Measurements from ENCODE around the gene CERS6.
"Not testable (repeated sequence)": the region's sequence is repeated elsewhere in the genome, so short reads cannot be mapped to it uniquely, and the experiment has no call there.

The CERS6 gene

DNA sequence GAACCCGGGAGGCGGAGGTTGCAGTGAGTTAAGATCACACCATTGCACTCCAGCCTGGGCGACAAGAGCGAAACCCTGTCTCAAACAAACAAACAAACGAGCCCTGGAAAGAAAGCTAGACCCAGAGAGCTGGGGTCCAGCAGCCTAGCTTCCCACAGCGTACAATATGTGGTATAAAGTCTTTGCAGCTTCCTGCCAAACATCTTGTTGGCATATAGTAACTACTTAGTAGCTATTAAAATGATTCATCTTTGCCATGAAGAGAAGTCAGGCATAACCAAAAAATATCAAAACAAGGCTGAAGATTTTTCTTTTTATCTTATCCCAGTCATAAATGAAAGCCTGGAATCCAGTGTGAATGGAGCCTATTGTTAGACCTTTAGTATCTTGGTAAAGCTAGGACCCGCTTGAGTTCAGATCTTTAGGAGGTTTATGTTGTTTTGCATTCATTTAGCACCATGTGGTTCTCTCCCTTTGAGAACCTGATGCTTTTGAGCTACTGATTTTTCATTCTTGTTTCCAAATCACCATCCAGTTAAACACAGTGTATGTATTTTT is 206.7 kb downstream of the CERS6 start:
- DNase-seq (ENCODE audit: low read depth in 1 of 2, low spot score in 1 of 2) = no peak

DNA sequence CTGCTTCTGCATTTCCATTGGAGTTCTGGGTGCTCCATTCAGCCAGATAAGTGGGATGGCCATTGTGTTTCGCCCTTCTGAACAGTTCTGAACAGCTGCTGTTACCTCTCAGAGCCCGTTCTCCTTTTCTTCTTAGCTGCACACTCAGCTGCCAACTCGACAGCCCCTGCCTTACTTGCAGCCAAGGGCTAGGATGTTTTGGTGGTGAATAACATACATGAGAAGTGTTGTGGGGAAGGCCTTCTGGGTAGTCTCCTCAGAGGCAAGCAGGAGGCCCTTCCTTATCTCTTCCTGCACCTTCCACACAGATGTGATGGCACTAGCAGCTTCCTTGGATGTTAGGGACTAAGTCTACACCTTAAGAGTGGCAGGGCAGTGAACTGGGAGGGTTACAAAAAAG is 207.9 kb downstream of the CERS6 start:
- DNase-seq (ENCODE audit: low read depth in 1 of 2, low spot score in 1 of 2) = no peak

- DNase-seq (ENCODE audit: low read depth in 1 of 2, low spot score in 1 of 2) = not testable (repeated sequence)
Observed at GRCh38 chr2:168664715-168665114, 208.6 kb downstream of the CERS6 start.

- DNase-seq (ENCODE audit: low read depth in 1 of 2, low spot score in 1 of 2) = no peak
Observed at GRCh38 chr2:168666339-168666738, 210.3 kb downstream of the CERS6 start.

DNA sequence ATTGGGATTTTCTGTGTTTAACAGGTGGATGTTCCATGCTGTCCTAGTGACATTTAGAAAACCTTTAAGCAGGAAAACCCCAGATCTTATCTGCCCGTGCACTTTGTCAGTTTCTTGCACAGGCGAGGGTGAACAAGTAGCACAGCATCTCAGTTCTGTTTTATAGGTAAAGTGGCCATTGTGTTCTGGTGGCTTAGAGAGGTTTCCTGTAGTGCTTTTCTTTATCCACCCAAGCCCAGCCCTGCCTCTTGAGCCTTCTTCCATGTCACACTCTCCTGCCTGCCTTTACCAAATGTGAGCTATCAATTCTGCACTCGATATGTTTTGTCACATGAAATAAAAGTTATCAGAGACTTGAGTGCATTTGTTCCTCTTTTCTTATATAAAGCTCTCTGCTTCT is 211.1 kb downstream of the CERS6 start:
- no peak for DNase-seq (ENCODE audit: low read depth in 1 of 2, low spot score in 1 of 2)

- DNase-seq (ENCODE audit: low read depth in 1 of 2, low spot score in 1 of 2) = no peak
Observed at GRCh38 chr2:168669151-168669550, 213.1 kb downstream of the CERS6 start.

DNA sequence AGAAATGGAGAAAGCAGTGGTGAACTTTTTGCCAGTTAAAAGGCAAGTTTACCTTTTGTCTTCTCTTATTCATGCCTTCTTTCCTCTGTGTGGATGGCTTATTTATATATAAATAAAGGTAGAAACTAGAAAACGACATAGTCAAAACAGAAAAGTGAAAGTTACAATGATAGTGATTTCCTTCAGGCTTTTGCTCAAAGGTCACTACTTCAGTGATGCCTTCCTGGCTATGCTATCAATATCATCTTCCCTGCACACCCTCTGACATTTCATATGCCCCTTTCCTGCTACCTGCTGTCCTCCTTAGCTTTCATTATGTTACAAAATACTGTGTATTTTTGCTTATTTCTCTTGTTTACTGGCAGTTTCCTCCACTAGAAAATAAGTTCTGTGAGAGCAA is 214.4 kb downstream of the CERS6 start:
- DNase-seq (ENCODE audit: low read depth in 1 of 2, low spot score in 1 of 2) = no peak

DNA sequence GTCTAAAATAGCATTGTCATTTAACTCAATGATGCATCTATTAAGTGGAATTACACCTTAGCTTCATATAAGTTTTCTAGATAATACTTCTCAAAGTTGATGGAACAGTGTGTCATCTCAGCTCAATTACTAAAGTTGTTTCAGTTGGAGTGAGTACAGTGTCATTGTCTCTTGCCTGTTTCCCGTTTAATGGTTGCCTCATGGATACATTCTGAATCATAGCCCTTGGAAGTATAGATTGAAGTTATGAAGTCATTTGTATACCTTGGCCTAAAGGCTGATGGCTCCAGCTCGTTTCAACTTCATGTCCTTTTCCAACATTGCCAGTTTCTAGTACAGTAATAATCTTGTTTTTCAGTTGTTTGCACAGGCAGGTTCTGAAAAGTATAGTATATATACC is 215.9 kb downstream of the CERS6 start:
- no peak for DNase-seq (ENCODE audit: low read depth in 1 of 2, low spot score in 1 of 2)

- DNase-seq (ENCODE audit: low read depth in 1 of 2, low spot score in 1 of 2) = no peak
Observed at GRCh38 chr2:168673265-168674189, 217.5 kb downstream of the CERS6 start.

- no peak for DNase-seq (ENCODE audit: low read depth in 1 of 2, low spot score in 1 of 2)
Observed at GRCh38 chr2:168678153-168678853, 222.2 kb downstream of the CERS6 start.

DNA sequence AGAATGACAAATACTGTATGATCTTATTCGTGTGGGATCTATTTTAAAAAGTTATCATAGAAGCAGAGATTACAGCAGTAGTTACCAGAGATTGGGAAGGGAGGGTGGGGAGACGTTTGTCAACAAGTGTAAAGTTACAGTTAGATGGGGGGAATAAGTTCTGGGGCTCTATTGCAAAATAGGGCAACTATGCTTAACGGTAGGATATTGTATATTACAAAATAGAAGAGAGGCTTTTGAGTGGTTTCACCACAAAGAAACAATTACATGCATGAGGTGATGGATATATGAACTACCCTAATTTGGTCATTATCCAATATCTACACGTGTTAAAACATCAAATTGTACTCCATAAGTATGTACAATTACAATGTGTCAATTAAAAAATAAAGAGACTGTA is 223.0 kb downstream of the CERS6 start:
- DNase-seq (ENCODE audit: low read depth in 1 of 2, low spot score in 1 of 2) = no peak

GRCh38 chr2:168679741-168680310 is 223.8 kb downstream of the CERS6 start:
- no peak for DNase-seq (ENCODE audit: low read depth in 1 of 2, low spot score in 1 of 2)

DNA sequence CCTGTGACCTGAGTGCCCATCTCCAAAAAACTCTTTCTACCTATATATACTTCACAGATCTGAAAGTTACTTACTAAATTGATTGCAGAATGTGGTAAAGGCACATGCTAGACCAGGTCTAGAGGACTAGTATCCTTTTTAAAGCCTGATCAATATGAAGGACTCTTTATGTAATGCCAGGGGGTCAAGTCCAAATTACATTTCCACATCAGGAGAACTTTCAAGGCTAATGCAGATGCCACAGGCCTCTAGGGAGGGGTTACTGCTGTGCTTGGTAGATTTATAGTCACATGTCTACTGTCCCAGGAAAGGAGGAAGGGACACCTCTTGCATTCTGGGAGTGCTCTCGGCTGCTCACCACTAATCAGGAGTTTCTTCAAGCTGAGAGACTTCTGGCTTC is 227.9 kb downstream of the CERS6 start:
- DNase-seq (ENCODE audit: low read depth in 1 of 2, low spot score in 1 of 2) = no peak

DNA sequence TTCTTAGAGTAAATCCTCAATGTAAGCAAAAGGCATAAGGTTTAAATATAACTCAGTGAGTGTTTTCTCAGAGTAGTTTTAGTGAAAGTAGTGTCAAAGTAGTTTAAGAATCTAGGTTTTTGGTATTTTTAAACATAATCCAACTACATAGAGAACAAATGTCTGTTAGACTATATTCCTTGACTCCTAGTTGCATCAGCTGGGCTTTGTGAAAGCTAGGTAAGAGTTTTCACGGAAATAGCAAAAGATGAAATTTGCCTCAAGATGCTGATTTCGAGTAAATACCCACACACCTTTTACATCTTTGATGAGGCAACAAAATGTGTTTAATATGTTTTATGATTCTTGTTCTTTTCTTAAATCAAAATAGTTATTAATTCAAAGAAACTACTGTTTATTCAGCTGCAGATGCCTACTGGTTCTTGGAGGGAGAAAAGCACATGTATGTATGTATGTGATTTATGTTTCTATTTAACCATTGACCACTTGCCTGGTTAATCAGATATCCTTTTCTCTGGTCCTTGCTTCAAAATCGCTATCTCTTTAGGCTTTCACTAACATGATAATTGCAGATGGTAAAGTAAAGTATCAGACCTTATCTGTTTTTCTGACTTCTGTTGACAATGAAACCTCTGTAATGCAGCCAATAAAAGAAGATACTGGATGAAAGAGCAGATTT is 229.0 kb downstream of the CERS6 start:
- no peak for DNase-seq (ENCODE audit: low read depth in 1 of 2, low spot score in 1 of 2)

DNA sequence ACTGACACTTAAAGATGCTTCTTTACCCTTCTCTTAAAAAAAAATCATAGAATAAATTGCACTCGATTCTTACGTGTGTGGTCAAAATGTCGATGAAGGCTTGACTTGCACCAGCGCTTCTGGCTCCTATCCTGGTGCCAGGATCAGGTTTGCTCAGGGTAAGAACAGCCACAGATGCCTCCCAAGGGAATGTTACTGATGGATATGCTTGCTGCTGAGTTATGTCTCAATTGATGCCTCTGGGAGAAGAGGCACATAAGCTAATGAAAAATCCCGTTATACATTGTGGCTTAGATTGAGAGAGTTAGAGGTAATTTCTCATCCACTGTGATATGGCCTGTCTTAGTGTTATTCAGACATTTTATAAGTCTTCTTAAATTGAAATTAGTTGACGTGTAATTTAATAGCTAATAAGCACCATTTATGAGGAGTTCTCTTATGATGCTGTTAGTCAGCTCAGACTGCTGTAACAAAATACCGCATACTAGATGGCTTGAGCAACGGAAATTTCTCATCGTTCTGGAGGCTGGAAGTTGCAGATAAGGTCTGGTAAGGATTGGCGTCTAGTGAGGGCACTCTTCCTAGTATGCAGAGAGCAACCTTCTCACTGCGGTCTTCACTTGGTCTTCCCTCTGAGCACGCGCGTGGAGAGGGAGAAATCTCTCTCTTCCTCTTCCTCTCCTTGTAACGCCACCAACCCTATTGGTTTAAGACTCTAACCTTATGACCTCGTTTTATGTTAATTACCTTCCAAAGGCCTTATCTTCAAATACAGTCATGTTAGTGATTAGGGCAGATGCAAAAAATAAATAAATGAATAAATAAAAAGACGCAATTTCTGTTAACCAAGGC is 229.8 kb downstream of the CERS6 start:
- DNase-seq (ENCODE audit: low read depth in 1 of 2, low spot score in 1 of 2) = no peak

DNA sequence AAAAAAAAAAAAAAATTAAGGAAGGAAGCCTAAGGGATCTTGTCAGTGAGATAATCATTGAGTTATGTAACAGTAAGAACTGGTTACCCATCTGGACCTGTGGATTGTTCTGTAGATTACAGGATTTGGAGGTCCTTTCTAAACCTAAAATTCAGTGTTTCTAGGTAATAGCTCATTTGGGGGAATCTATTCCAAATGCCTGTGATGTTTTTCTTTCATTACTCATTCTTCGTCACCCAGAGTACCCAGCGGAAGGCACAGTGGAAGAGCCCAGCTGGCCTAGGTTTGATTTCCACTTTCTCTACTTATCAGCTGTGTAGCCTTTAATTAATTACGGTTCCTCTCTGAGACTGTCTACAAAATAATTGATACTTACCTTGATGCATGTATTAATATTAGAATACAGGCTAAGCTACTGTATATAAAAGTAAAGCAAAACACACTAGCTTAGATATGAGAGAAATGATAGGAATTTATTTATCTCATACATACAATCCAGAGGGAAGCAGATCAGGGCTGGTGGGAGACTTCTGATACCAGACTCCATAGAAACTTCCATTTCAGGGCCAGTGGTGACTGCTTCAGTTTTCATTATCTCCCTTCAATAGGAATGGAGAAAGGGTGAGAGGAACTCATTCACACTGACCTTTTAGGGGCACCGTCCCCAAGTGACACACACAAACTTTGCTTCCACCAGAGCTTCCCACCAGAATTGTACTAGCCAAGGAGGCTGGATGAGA is 230.6 kb downstream of the CERS6 start:
- no peak for DNase-seq (ENCODE audit: low read depth in 1 of 2, low spot score in 1 of 2)

GRCh38 chr2:168687314-168687713 is 231.2 kb downstream of the CERS6 start:
- DNase-seq (ENCODE audit: low read depth in 1 of 2, low spot score in 1 of 2) = no peak

DNA sequence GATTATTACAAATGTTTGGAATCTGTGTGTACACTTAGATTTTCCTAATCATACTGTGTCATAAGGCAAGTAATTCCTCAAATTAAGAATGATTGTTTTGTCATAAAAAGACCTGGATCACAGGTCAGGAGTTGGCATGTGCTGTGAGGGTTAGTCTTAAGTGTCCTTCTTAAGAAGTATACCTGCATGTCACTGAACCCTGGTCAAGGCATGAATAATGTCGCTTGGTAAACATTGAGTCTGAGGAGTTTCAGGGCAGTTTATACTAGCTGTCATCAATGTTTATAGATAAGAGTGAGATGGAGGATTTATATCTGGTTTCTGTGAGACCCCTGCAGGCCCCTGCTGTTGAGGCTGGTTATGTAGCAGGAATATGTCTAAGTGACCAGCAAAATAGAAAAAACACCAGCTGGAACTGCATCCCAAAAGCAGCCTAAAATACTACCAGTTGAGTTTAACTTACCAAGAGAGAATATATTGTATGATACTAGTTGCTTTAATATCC is 234.4 kb downstream of the CERS6 start:
- no peak for DNase-seq (ENCODE audit: low read depth in 1 of 2, low spot score in 1 of 2)

DNA sequence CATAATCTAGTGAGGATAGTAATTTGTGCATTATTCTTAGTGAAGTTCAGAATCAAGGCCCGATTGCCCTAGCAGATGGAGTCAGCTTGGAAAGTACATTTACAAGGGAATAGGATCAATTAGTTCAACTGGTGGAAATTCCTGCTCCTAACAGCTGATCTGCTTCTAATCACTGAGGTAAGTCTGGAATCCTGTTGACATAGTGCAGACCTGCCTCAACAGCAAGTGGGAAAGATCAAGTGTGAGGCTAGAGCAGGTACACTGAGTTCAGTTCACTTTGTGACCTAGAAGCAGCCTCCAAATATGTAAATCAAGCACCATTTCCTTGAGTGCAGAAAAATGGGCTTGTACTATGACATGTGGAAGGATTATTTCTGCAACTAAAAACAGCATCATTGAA is 235.1 kb downstream of the CERS6 start:
- DNase-seq (ENCODE audit: low read depth in 1 of 2, low spot score in 1 of 2) = no peak
